Liver (tissue), 9 donors: ENCODE measurements around the gene TSPAN12. TPM values are rescaled to one million over a fixed set of nuclear protein-coding genes. Genes with fewer than 3 reads are reported as not detected.

ENCODE experiments used
- DNase-seq: peaks from one replicate; pipeline ENCODE4 v3.0.0-alpha.2; 2017; ENCODE audit warnings: low spot score
- H3K27ac ChIP-seq, 2 donors: one replicate each; pipeline ENCODE4 v1.7.0; 2013; ENCODE audit warnings: inconsistent platforms in 2 of 2, low read length in 2 of 2, control low read depth in 1 of 2, low read depth in 1 of 2, mild to moderate bottlenecking in 1 of 2
- H3K27me3 ChIP-seq, 4 donors: one replicate each; pipeline versions ENCODE4 v1.6.1 to v1.7.0; 2013; ENCODE audit warnings: low read length in 3 of 4, inconsistent platforms in 1 of 4, mild to moderate bottlenecking in 1 of 4, moderate library complexity in 1 of 4; ENCODE audit not compliant: control insufficient read depth in 4 of 4, insufficient read depth in 4 of 4
- H3K36me3 ChIP-seq, 4 donors: one replicate each; pipeline versions ENCODE4 v1.6.1 to v1.7.0; 2013; ENCODE audit warnings: low read length in 3 of 4, mild to moderate bottlenecking in 3 of 4, low read depth in 1 of 4, moderate library complexity in 1 of 4; ENCODE audit not compliant: control insufficient read depth in 4 of 4, insufficient read depth in 3 of 4
- H3K4me1 ChIP-seq, 4 donors: one replicate each; pipeline versions ENCODE4 v1.6.1 to v1.7.0; 2013; ENCODE audit warnings: low read length in 3 of 4, mild to moderate bottlenecking in 3 of 4, moderate library complexity in 1 of 4; ENCODE audit not compliant: control insufficient read depth in 4 of 4, insufficient read depth in 4 of 4
- H3K4me3 ChIP-seq, 3 donors: one replicate each; pipeline versions ENCODE4 v1.6.1 to v1.7.0; 2013; ENCODE audit warnings: low read length in 3 of 3, control low read depth in 1 of 3, low read depth in 1 of 3, mild to moderate bottlenecking in 1 of 3
- H3K9ac ChIP-seq, 2 donors: one replicate each; pipeline ENCODE4 v1.7.0; 2013; ENCODE audit warnings: low read length in 2 of 2, mild to moderate bottlenecking in 2 of 2, moderate library complexity in 2 of 2, control low read depth in 1 of 2, low read depth in 1 of 2
- H3K9me3 ChIP-seq, 4 donors: one replicate each; pipeline versions ENCODE4 v1.6.1 to v1.7.0; 2013; ENCODE audit warnings: low read length in 3 of 4; ENCODE audit not compliant: control insufficient read depth in 4 of 4
- ATF3 ChIP-seq: IDR thresholded peaks from 2 replicates; pipeline ENCODE4 v1.6.1; 2016; ENCODE audit warnings: antibody characterized with exemption
- CTCF ChIP-seq: fragments of 150-350 bp; IDR thresholded peaks from 2 replicates; pipeline ENCODE4 v1.5.1; 2017; ENCODE audit warnings: improper control_type of control experiment, low read depth, low read length; ENCODE audit not compliant: missing input control
- EGR1 ChIP-seq, 2 donors: IDR thresholded peaks; 2 replicates each; pipeline ENCODE4 v1.6.1; 2016 to 2018; ENCODE audit warnings: antibody characterized with exemption in 2 of 2, low read depth in 2 of 2
- FOXA1 ChIP-seq: IDR thresholded peaks from 2 replicates; pipeline ENCODE4 v1.6.1; 2016; ENCODE audit warnings: antibody characterized with exemption
- FOXA2 ChIP-seq: IDR thresholded peaks from 2 replicates; pipeline ENCODE4 v1.6.1; 2016; ENCODE audit warnings: antibody characterized with exemption
- GABPA ChIP-seq, 2 donors: IDR thresholded peaks in 1 of 2; conservative IDR thresholded peaks in 1 of 2; 2 replicates each; pipeline ENCODE4 v1.6.1; 2016; ENCODE audit warnings: antibody characterized with exemption in 2 of 2, mild to moderate bottlenecking in 1 of 2, moderate library complexity in 1 of 2
- HNF4A ChIP-seq, 2 donors: conservative IDR thresholded peaks; 2 replicates each; pipeline ENCODE4 v1.6.1; 2016; ENCODE audit warnings: antibody characterized with exemption in 2 of 2, mild to moderate bottlenecking in 2 of 2
- JUND ChIP-seq, 2 donors: IDR thresholded peaks; 2 replicates each; pipeline ENCODE4 v1.6.1; 2016; ENCODE audit warnings: antibody characterized with exemption in 2 of 2
- MAX ChIP-seq: IDR thresholded peaks from 2 replicates; pipeline ENCODE4 v1.6.1; 2016; ENCODE audit warnings: antibody characterized with exemption
- NR2F2 ChIP-seq: IDR thresholded peaks from 2 replicates; pipeline ENCODE4 v1.6.1; 2016; ENCODE audit warnings: antibody characterized with exemption
- RAD21 ChIP-seq, 2 donors: IDR thresholded peaks; 2 replicates each; pipeline ENCODE4 v1.6.1; 2016; ENCODE audit warnings: antibody characterized with exemption in 2 of 2, mild to moderate bottlenecking in 2 of 2
- REST ChIP-seq: IDR thresholded peaks from 2 replicates; pipeline ENCODE4 v1.6.1; 2016; ENCODE audit warnings: antibody characterized with exemption, mild to moderate bottlenecking
- RXRA ChIP-seq, 2 donors: IDR thresholded peaks; 2 replicates each; pipeline ENCODE4 v1.6.1; 2017 to 2018; ENCODE audit warnings: antibody characterized with exemption in 2 of 2, mild to moderate bottlenecking in 1 of 2
- SP1 ChIP-seq: IDR thresholded peaks from 2 replicates; pipeline ENCODE4 v1.6.1; 2018; ENCODE audit warnings: antibody characterized with exemption, mild to moderate bottlenecking
- TAF1 ChIP-seq: conservative IDR thresholded peaks from 2 replicates; pipeline ENCODE4 v1.6.1; 2016; ENCODE audit warnings: antibody characterized with exemption, mild to moderate bottlenecking
- YY1 ChIP-seq: IDR thresholded peaks from 2 replicates; pipeline ENCODE4 v1.6.1; 2016; ENCODE audit warnings: antibody characterized with exemption, mild to moderate bottlenecking
- WGBS: extraction: QIAGEN DNeasy Blood & Tissue Kit; methylation state at CpG from one replicate; pipeline ENCODE4 v1.1.7; 2013; 5-methylcytosine and 5-hydroxymethylcytosine counted together
- polyA plus RNA-seq, 2 donors: library from polyadenylated mRNA; stranded (reverse) in 1 of 2; unstranded in 1 of 2; fragments of 200-250 nt in 1 of 2; fragments of >200 nt in 1 of 2; fragmentation: Nextera tagmentation in 1 of 2; extraction: Ambion mirVana in 1 of 2; gene quantifications; one replicate each; pipeline versions ENCODE4 v1.2.1 to v1.2.3, GENCODE V29; 2013 to 2015
- total RNA-seq, 2 donors: library from RNA; depleted of rRNA; stranded (reverse); fragments of >200 nt; gene quantifications; one replicate each; pipeline ENCODE4 v1.2.3, GENCODE V29; 2014
- donor health status: healthy.
- donor health status: healthy.
- donor health status: healthy.
- donor health status: healthy.
- donor health status: healthy.

The TSPAN12 gene
- total and polyA plus RNA-seq, 4 donors: 10.6 to 21.5 (median 14.9) TPM

- Histone ChIP-seq H3K9me3 (no peaks in the 10 kb centered on the region), H3K36me3 (no peaks in the 10 kb centered on the region), H3K9ac (no peak overlapping the region), H3K27ac (no peak overlapping the region), H3K4me1 (no peaks in the 10 kb centered on the region), H3K27me3 (no peaks in the 10 kb centered on the region), H3K4me3 (no peak overlapping the region)
- no peak for DNase-seq
- TF ChIP-seq RXRA (IDR thresholded peaks at IDR 0.05): no peak
- TF ChIP-seq FOXA1: no peak
- no peak for TF ChIP-seq ATF3
- TF ChIP-seq JUND (IDR thresholded peaks at IDR 0.05): no peak
- TF ChIP-seq FOXA2: no peak
- TF ChIP-seq MAX: no peak
- no peak for TF ChIP-seq GABPA (IDR thresholded peaks at IDR 0.05 in 1 of 2, conservative IDR thresholded peaks at IDR 0.05 in 1 of 2)
- no peak for TF ChIP-seq TAF1
- TF ChIP-seq HNF4A (conservative IDR thresholded peaks at IDR 0.05): no peak
- no peak for TF ChIP-seq RAD21 (IDR thresholded peaks at IDR 0.05)
- no peak for TF ChIP-seq NR2F2
- WGBS: 49% methylated on average over 3 of the region's 3 CpGs
Observed at GRCh38 chr7:120743128-120743527, 114.8 kb downstream of the TSPAN12 start.

GRCh38 chr7:120742372-120742771 is 115.6 kb downstream of the TSPAN12 start:
- WGBS: 66% methylated on average over 5 of the region's 5 CpGs
- no peaks in the 10 kb centered on the region for H3K4me1 ChIP-seq
- no peaks in the 10 kb centered on the region for H3K36me3 ChIP-seq
- no peaks in the 10 kb centered on the region for H3K9me3 ChIP-seq
- H3K27ac ChIP-seq: no peak overlapping the region
- no peak for DNase-seq
- H3K9ac ChIP-seq: no peak overlapping the region
- no peaks in the 10 kb centered on the region for H3K27me3 ChIP-seq
- no peak overlapping the region for H3K4me3 ChIP-seq
- TF ChIP-seq ATF3 (no peak), JUND (IDR thresholded peaks at IDR 0.05) (no peak), SP1 (no peak), MAX (no peak), TAF1 (no peak), RXRA (IDR thresholded peaks at IDR 0.05) (no peak), EGR1 (IDR thresholded peaks at IDR 0.05; ENCODE audit: low read depth in 2 of 2) (no peak), GABPA (IDR thresholded peaks at IDR 0.05 in 1 of 2, conservative IDR thresholded peaks at IDR 0.05 in 1 of 2) (no peak), CTCF (no peak), REST (no peak), NR2F2 (no peak), FOXA1 (no peak), YY1 (no peak), RAD21 (IDR thresholded peaks at IDR 0.05) (no peak)
